A673 (cell line): ENCODE results near the gene PCGF2. TPM values are rescaled to one million over a fixed set of nuclear protein-coding genes. Genes with fewer than 3 reads are reported as not detected.
A peak's percentile ranks its signal among the peaks of the same experiment; 100 is the strongest.

Experiments used
- BruUV-seq: library from RNA; stranded (reverse); fragments of 400-500 nt; replicated peaks from 2 replicates; lab custom pipeline; 2021; lab: Mats Ljungman, UMichigan
- CTCF ChIA-PET: fragments of 300-600 bp; sonication (Branson Sonifier 250); formaldehyde crosslinking; loops from one replicate; lab custom pipeline; 2022; ENCODE audit warnings: antibody characterized with exemption; lab: Charles Lee
- POLR2A ChIA-PET: fragments of 300-600 bp; sonication (Branson Sonifier 250); formaldehyde crosslinking; loops from one replicate; lab custom pipeline; 2022; ENCODE audit warnings: antibody characterized with exemption; ENCODE audit not compliant: low non-redundant PET; lab: Charles Lee
- DNase-seq: peaks from one replicate; pipeline ENCODE4 v3.0.0-alpha.2; 2015; ENCODE audit warnings: low spot score
- H3K27ac ChIP-seq: fragments of 200-600 bp; sonication (generic); 2 replicates; pipeline ENCODE4 v1.5.1; 2016; ENCODE audit warnings: mixed run types, low read depth, mild to moderate bottlenecking, mixed read lengths, antibody characterized with exemption, low read length; ENCODE audit not compliant: poor library complexity, severe bottlenecking
- H3K27me3 ChIP-seq: fragments of 200-600 bp; sonication (generic); replicated peaks from 2 replicates; pipeline ENCODE4 v1.6.1; 2017; ENCODE audit warnings: mixed run types, low read depth, mild to moderate bottlenecking, mixed read lengths, antibody characterized with exemption, low read length; ENCODE audit not compliant: insufficient read depth, poor library complexity
- H3K36me3 ChIP-seq: fragments of 200-600 bp; sonication (generic); 2 replicates; pipeline ENCODE4 v1.6.1; 2016; ENCODE audit warnings: mixed run types, mild to moderate bottlenecking, mixed read lengths, antibody characterized with exemption, low read length; ENCODE audit not compliant: insufficient read depth, poor library complexity, severe bottlenecking
- H3K4me1 ChIP-seq: fragments of 200-600 bp; sonication (generic); 2 replicates; pipeline ENCODE4 v1.6.1; 2017; ENCODE audit warnings: mixed run types, mild to moderate bottlenecking, mixed read lengths, antibody characterized with exemption, low read length; ENCODE audit not compliant: insufficient read depth, poor library complexity, severe bottlenecking
- H3K4me3 ChIP-seq: fragments of 200-600 bp; sonication (generic); 2 replicates; pipeline ENCODE4 v1.5.1; 2016; ENCODE audit warnings: low read depth, mixed run types, mild to moderate bottlenecking, mixed read lengths, low read length; ENCODE audit not compliant: poor library complexity, severe bottlenecking
- H3K9me3 ChIP-seq: fragments of 200-600 bp; sonication (generic); 2 replicates; pipeline ENCODE4 v1.6.1; 2016; ENCODE audit warnings: mixed run types, low read depth, mild to moderate bottlenecking, mixed read lengths, antibody characterized with exemption, low read length; ENCODE audit not compliant: poor library complexity, severe bottlenecking
- EZH2 ChIP-seq: fragments of 200-600 bp; sonication (generic); IDR thresholded peaks from 2 replicates; pipeline ENCODE4 v1.6.1; 2017; ENCODE audit warnings: borderline replicate concordance, low read depth, mild to moderate bottlenecking, mixed read lengths, antibody characterized with exemption, low read length; ENCODE audit not compliant: poor library complexity, severe bottlenecking
- intact Hi-C: fragments of 100-400 bp; cut with micrococcal nuclease; formaldehyde crosslinking; loops from one replicate; pipeline ENCODE4 v1.10.0; 2022; ENCODE audit not compliant: unreplicated experiment
- total RNA-seq: library from RNA; stranded (reverse); gene quantifications from 2 replicates; pipeline ENCODE4 v1.2.3, GENCODE V29; 2021
- TF ChIP-seq, protein P1 (sequence below): fragments of 300-800, 200-600 bp; sonication (generic); conservative IDR thresholded peaks from 2 replicates; pipeline ENCODE4 v1.5.1; 2017; ENCODE audit warnings: low read depth, mild to moderate bottlenecking, antibody characterized with exemption, low read length, moderate library complexity, mixed read lengths

The PCGF2 gene
- total RNA-seq, 1 experiment from 2014 or later: 34.4 TPM

DNA sequence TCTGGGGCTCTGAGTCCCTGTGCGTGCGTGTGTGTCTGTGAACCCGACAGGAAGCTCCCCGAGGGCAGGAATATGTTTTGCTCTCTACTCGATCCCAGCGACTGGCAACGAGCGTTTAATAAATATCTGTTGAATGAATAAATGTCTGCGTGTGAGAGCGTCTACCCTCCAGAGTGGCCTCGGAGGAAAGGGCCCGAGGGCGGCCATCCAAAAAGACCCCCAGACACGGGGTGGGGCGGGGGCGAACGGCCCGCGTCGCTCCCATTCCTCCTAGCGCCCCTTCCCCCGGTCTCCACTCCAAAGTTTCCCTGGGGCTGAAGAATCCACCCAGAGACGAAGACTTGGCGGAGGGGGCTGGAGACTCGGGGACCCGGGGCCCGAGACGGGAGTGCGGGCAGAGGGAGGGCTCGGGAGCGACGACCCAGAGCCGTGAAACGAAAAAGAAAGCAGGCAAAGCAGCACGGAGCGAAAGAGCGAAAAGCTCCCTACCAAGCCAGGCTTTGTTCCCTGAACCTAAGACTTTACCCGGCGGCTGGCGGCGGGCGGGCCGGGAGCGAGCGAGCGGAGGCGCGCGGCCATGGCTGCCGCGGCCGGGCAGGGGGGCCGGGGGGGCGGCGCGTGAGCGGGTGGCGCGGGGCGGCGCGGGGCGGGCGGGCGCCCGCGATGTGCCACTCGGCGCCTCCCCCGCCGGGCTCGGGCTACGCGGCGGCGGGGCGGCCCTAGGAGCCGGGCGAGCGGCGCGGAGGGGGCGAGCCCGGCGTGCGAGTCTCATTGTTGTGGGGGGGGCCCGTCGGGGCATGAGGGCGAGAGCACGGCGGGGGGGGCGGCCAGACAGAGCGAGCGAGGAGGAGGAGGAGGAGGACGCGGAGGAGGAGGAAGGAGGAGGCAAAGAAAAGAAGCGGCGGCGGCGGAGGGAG, 43.3 kb downstream of the PCGF2 start, which contains the start of gene MLLT6:
MLLT6 (plus strand) TSS at position 668 of the 917 bp plus-strand sequence. CDS start 360 bp downstream, outside the sequence.
- peak within 1 kb of the TSS; percentile 85 for H3K27ac ChIP-seq
- ChIA-PET CTCF (interaction anchor here (0.6 kb wide), 2 partner anchors 8 to 30 kb away, joined by 3 to 7 read pairs; no protein-coding TSS in a partner anchor), POLR2A (no interaction called here)
- BruUV-seq: no TSS peak
- H3K9me3 ChIP-seq: no peaks in the 10 kb centered on the region
- peaks cover 6% of the 10 kb centered on the region for H3K36me3 ChIP-seq
- no peak for TF ChIP-seq EZH2
- TF ChIP-seq, protein P1, sequence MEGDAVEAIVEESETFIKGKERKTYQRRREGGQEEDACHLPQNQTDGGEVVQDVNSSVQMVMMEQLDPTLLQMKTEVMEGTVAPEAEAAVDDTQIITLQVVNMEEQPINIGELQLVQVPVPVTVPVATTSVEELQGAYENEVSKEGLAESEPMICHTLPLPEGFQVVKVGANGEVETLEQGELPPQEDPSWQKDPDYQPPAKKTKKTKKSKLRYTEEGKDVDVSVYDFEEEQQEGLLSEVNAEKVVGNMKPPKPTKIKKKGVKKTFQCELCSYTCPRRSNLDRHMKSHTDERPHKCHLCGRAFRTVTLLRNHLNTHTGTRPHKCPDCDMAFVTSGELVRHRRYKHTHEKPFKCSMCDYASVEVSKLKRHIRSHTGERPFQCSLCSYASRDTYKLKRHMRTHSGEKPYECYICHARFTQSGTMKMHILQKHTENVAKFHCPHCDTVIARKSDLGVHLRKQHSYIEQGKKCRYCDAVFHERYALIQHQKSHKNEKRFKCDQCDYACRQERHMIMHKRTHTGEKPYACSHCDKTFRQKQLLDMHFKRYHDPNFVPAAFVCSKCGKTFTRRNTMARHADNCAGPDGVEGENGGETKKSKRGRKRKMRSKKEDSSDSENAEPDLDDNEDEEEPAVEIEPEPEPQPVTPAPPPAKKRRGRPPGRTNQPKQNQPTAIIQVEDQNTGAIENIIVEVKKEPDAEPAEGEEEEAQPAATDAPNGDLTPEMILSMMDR: no peak
- H3K27me3 ChIP-seq: no peaks in the 10 kb centered on the region
- intact Hi-C loops: no loop called here
- H3K4me1 ChIP-seq: no peaks in the 10 kb centered on the region
- DNase-seq: peak; percentile 79
- peak within 1 kb of the TSS; percentile 71 for H3K4me3 ChIP-seq

DNA sequence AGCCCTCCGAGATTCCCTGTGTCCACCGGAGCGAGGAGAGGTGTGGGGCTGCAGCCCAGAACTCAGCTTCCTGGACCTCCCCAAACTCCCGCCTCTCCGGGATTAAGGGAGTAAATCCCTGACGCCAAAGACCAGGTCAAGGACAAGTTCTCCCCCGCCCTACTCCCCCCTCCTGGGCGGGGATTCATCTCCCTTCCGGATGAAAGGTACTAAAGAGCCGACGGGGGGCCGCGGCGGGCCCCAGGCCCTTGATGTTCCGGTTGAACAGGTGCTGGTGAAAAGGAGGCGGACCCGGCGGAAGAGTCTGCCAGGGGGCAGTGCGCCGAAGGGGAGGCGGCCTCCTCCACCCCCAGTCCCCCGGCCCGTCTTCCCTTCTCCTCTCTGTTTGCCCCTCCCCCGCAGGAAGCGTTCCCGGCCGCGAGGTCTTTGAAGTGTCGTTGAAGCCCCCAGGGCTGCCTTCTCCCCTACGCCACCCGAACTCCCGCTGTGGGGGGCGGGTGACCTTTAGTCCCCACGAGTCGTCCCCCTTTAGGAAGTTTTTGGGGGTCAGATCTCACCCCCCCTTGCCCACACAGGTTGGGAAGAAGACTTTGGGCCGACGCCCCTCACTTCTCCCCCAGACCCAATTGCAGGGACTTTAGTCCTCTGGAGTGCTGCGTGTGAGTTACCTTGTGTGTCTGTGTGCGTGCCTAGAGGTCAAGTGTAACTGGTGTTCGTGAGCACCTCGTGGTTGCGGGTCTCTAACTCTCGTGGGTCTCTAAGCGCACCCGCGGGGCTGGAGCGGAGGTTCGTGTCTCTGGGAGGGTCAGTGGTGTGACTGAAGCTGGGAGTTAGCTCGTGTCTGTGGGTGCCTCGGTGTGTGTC, 44.2 kb downstream of the PCGF2 start:
- no peak for TF ChIP-seq EZH2
- TF ChIP-seq, protein P1: no peak
- peak overlapping the region; percentile 71 for H3K4me3 ChIP-seq
- H3K27ac ChIP-seq: peak overlapping the region; percentile 85
- H3K4me1 ChIP-seq: no peaks in the 10 kb centered on the region
- BruUV-seq: no TSS peak
- ChIA-PET CTCF (interaction anchor here (0.6 kb wide), 2 partner anchors 8 to 31 kb away, joined by 3 to 7 read pairs; no protein-coding TSS in a partner anchor), POLR2A (no interaction called here)
- H3K36me3 ChIP-seq: peaks cover 6% of the 10 kb centered on the region
- peak; percentile 32 for DNase-seq
- no peaks in the 10 kb centered on the region for H3K9me3 ChIP-seq
- H3K27me3 ChIP-seq: no peaks in the 10 kb centered on the region
- intact Hi-C loops: no loop called here
